Cardiac fibroblast (primary cell): ENCODE results near the gene OCSTAMP.

Experiments
- DNase-seq, 2 donors: peaks; one replicate each; pipeline versions ENCODE4 v3.0.0 to v3.0.0-alpha.2; 2010; ENCODE audit warnings: low read depth in 2 of 2
- H3K4me3 ChIP-seq, 2 donors: replicated peaks in 1 of 2; 1 replicate in 1 of 2; 2 replicates in 1 of 2; pipeline ENCODE4 v1.5.1; 2011; ENCODE audit warnings: low read depth in 2 of 2, low read length in 2 of 2, mild to moderate bottlenecking in 2 of 2, moderate library complexity in 1 of 2
- CTCF ChIP-seq: IDR thresholded peaks from one replicate; pipeline ENCODE4 v1.5.1; 2011; ENCODE audit warnings: low read depth, mild to moderate bottlenecking, low read length, inconsistent platforms

OCSTAMP gene

GRCh38 chr20:46550461-46550860, at the start of gene OCSTAMP:
Gene OCSTAMP (minus strand): TSS chr20:46550654. CDS start chr20:46550560, 94 bp downstream.
- no peak within 1 kb of the TSS for H3K4me3 ChIP-seq
- TF ChIP-seq CTCF = no peak
- no peak for DNase-seq

GRCh38 chr20:46599227-46599987, 49.0 kb upstream of the OCSTAMP start:
- no peak for TF ChIP-seq CTCF
- H3K4me3 ChIP-seq = no peak overlapping the region
- DNase-seq = no peak

GRCh38 chr20:46595933-46596332, 45.5 kb upstream of the OCSTAMP start:
- no peak overlapping the region for H3K4me3 ChIP-seq
- no peak for TF ChIP-seq CTCF

GRCh38 chr20:46594725-46595124, 44.3 kb upstream of the OCSTAMP start:
- no peak overlapping the region for H3K4me3 ChIP-seq
- no peak for TF ChIP-seq CTCF

More at GRCh38 chr20:46595933-46596332, 45.5 kb upstream of the OCSTAMP start:
- DNase-seq = no peak

GRCh38 chr20:46592580-46593362, 42.3 kb upstream of the OCSTAMP start:
- DNase-seq = no peak
- H3K4me3 ChIP-seq = no peak overlapping the region
- TF ChIP-seq CTCF = no peak

More at GRCh38 chr20:46594725-46595124, 44.3 kb upstream of the OCSTAMP start:
- DNase-seq = no peak

- no peak overlapping the region for H3K4me3 ChIP-seq
- no peak for TF ChIP-seq CTCF
- no peak for DNase-seq
These were observed 40.0 kb upstream of the OCSTAMP start for GRCh38 chr20:46590443-46590842.
